Measurements from ENCODE around the gene RPSA. TPM values are rescaled to one million over a fixed set of nuclear protein-coding genes. Genes with fewer than 3 reads are reported as not detected.
"Not testable (repeated sequence)": the region's sequence is repeated elsewhere in the genome, so short reads cannot be mapped to it uniquely, and the experiment has no call there.

Gene RPSA
- total RNA-seq, 1 experiment from 2014 or later: 2,486 TPM

DNA sequence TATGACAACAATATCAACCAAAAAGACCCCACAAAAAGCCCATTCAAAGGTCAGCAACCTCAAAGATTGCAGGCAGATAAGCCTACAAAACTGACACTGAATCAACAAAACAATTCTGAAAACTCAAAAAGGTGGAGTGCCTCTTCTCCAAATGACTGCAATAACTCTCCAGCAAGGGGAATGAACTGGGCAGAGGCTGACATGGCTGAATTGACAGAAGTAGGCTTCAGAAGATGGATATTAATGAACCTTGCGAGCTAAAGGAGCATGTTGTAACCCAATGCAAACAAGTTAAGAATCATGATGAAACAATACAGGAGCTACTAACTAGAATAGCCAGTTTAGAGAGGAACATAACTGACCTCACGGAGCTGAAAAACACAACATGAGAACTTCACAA is 43.7 kb upstream of the RPSA start:
- ChIA-PET POLR2A (no interaction called here), RAD21 (ENCODE audit: low non-redundant PET in 1 of 2, low total read pairs in 2 of 2, uncharacterized antibody in 2 of 2, unreplicated experiment in 2 of 2) (no interaction called here), CTCF (interaction anchor here (1.1 kb wide), 1 partner anchor 16 kb away, joined by 3 read pairs; no protein-coding TSS in a partner anchor)
- no peaks in the 10 kb centered on the region for H4K20me1 ChIP-seq (ENCODE audit: insufficient read depth)
- BruUV-seq (replicated peaks): no TSS peak
- H3K79me2 ChIP-seq (ENCODE audit: insufficient read depth, low read length): no peaks in the 10 kb centered on the region
- H3K27ac ChIP-seq (ENCODE audit: low read depth, low read length): no peak overlapping the region
- DNase-seq (ENCODE audit: low read depth, low spot score) (no peak), ATAC-seq (no peak)
- no peak overlapping the region for H3K9ac ChIP-seq (ENCODE audit: low read length)
- TF ChIP-seq SIN3A (IDR thresholded peaks at IDR 0.05; ENCODE audit: low read depth) (no peak), ZNF274 (IDR thresholded peaks at IDR 0.05; ENCODE audit: low read depth, low read length) (no peak), EZH2 (IDR thresholded peaks at IDR 0.05) (no peak), POLR2A (IDR thresholded peaks at IDR 0.05; ENCODE audit: borderline replicate concordance, extremely low read depth, insufficient read depth, insufficient read length) (no peak), YY1 (IDR thresholded peaks at IDR 0.05; ENCODE audit: extremely low read depth, insufficient replicate concordance, low read depth, low read length) (no peak), CTCF (IDR thresholded peaks at IDR 0.05 in 2 of 3, conservative IDR thresholded peaks at IDR 0.05 in 1 of 3; ENCODE audit: borderline replicate concordance in 1 of 3, insufficient read depth in 1 of 3, low read depth in 2 of 3, low read length in 2 of 3) (no peak), ATF3 (IDR thresholded peaks at IDR 0.05) (no peak), REST (IDR thresholded peaks at IDR 0.05; ENCODE audit: low read depth) (no peak), ZFX (IDR thresholded peaks at IDR 0.05) (no peak), FOSL1 (IDR thresholded peaks at IDR 0.05; ENCODE audit: low read depth) (no peak), CBX3 (IDR thresholded peaks at IDR 0.05; ENCODE audit: low read depth) (no peak)
- TF ChIP-seq, protein P1, sequence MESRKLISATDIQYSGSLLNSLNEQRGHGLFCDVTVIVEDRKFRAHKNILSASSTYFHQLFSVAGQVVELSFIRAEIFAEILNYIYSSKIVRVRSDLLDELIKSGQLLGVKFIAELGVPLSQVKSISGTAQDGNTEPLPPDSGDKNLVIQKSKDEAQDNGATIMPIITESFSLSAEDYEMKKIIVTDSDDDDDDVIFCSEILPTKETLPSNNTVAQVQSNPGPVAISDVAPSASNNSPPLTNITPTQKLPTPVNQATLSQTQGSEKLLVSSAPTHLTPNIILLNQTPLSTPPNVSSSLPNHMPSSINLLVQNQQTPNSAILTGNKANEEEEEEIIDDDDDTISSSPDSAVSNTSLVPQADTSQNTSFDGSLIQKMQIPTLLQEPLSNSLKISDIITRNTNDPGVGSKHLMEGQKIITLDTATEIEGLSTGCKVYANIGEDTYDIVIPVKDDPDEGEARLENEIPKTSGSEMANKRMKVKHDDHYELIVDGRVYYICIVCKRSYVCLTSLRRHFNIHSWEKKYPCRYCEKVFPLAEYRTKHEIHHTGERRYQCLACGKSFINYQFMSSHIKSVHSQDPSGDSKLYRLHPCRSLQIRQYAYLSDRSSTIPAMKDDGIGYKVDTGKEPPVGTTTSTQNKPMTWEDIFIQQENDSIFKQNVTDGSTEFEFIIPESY (IDR thresholded peaks at IDR 0.05; ENCODE audit: extremely low read depth, insufficient replicate concordance, low read length): no peak
- TF ChIP-seq, protein P2, sequence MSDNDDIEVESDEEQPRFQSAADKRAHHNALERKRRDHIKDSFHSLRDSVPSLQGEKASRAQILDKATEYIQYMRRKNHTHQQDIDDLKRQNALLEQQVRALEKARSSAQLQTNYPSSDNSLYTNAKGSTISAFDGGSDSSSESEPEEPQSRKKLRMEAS (IDR thresholded peaks at IDR 0.05): no peak
- no peak overlapping the region for H3K4me3 ChIP-seq (replicated peaks in 1 of 2; ENCODE audit: low read depth in 1 of 2, low read length in 2 of 2)
- H3K4me1 ChIP-seq (ENCODE audit: control insufficient read depth in 1 of 2, insufficient read depth in 2 of 2, low read length in 2 of 2): no peaks in the 10 kb centered on the region
- H3K4me2 ChIP-seq (ENCODE audit: low read length): no peak overlapping the region
- intact Hi-C loops (cut with micrococcal nuclease): no loop called here
- no peaks in the 10 kb centered on the region for H3K9me2 ChIP-seq (ENCODE audit: insufficient read depth)
- no peaks in the 10 kb centered on the region for H3K9me3 ChIP-seq (ENCODE audit: control insufficient read depth in 1 of 2, insufficient read depth in 1 of 2, low read depth in 1 of 2, low read length in 2 of 2)
- H3K27me3 ChIP-seq (ENCODE audit: insufficient read depth, low read length): peaks cover 24% of the 10 kb centered on the region
- H3K36me3 ChIP-seq (ENCODE audit: control insufficient read depth in 1 of 2, insufficient read depth in 2 of 2, low read length in 2 of 2): no peaks in the 10 kb centered on the region
- H2AFZ ChIP-seq (ENCODE audit: low read depth, low read length, poor library complexity, severe bottlenecking): no peak overlapping the region

- POLR2A ChIA-PET; H3K27me3 ChIP-seq (ENCODE audit: insufficient read depth, low read length); H3K79me2 ChIP-seq (ENCODE audit: insufficient read depth, low read length); H4K20me1 ChIP-seq (ENCODE audit: insufficient read depth); RAD21 ChIA-PET (ENCODE audit: low non-redundant PET in 1 of 2, low total read pairs in 2 of 2, uncharacterized antibody in 2 of 2, unreplicated experiment in 2 of 2); H3K27ac ChIP-seq (ENCODE audit: low read depth, low read length); H3K36me3 ChIP-seq (ENCODE audit: control insufficient read depth in 1 of 2, insufficient read depth in 2 of 2, low read length in 2 of 2); ATAC-seq; H2AFZ ChIP-seq (ENCODE audit: low read depth, low read length, poor library complexity, severe bottlenecking); CTCF ChIA-PET; H3K4me2 ChIP-seq (ENCODE audit: low read length); DNase-seq (ENCODE audit: low read depth, low spot score); H3K9me3 ChIP-seq (ENCODE audit: control insufficient read depth in 1 of 2, insufficient read depth in 1 of 2, low read depth in 1 of 2, low read length in 2 of 2); H3K4me3 ChIP-seq (replicated peaks in 1 of 2; ENCODE audit: low read depth in 1 of 2, low read length in 2 of 2); intact Hi-C loops (cut with micrococcal nuclease); BruUV-seq (replicated peaks); H3K9me2 ChIP-seq (ENCODE audit: insufficient read depth); H3K4me1 ChIP-seq (ENCODE audit: control insufficient read depth in 1 of 2, insufficient read depth in 2 of 2, low read length in 2 of 2); H3K9ac ChIP-seq (ENCODE audit: low read length): not testable (repeated sequence)
These were observed 36.1 kb upstream of the RPSA start for GRCh38 chr3:39370450-39370849.
